ENCODE results near the gene CPXM2.

DNA sequence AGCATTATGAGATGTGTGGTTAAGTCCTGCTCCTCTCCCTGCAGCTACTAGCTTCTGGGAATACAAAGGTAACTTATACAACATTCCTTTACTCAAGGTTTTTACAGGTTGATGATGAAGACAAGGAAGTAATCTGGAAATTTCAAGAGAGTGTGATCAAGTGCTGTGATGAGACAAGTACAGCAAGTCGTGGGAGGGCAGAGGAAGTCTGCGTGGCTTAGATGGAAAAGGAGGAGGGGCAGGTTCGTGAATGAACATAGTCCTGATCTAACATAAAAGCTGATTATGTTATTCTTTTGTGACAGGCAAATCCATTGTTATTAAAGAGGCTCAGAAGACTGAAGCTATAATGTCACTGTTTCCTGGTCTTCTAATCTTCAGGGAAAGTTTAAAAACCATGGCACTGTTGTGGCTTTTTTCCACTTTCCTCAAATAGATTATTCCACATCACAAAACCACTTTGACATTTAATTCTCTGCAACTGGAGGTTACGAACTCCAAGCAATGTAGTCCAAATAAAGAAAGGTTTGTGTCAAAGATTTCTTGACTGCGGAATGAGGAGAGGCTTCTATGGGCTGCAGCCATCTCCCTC is 84.1 kb downstream of the CPXM2 start:
- TF ChIP-seq, protein P1, sequence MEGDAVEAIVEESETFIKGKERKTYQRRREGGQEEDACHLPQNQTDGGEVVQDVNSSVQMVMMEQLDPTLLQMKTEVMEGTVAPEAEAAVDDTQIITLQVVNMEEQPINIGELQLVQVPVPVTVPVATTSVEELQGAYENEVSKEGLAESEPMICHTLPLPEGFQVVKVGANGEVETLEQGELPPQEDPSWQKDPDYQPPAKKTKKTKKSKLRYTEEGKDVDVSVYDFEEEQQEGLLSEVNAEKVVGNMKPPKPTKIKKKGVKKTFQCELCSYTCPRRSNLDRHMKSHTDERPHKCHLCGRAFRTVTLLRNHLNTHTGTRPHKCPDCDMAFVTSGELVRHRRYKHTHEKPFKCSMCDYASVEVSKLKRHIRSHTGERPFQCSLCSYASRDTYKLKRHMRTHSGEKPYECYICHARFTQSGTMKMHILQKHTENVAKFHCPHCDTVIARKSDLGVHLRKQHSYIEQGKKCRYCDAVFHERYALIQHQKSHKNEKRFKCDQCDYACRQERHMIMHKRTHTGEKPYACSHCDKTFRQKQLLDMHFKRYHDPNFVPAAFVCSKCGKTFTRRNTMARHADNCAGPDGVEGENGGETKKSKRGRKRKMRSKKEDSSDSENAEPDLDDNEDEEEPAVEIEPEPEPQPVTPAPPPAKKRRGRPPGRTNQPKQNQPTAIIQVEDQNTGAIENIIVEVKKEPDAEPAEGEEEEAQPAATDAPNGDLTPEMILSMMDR (IDR thresholded peaks at IDR 0.05; ENCODE audit: insufficient read depth, low read length), result no peak
- TF ChIP-seq, protein P2, sequence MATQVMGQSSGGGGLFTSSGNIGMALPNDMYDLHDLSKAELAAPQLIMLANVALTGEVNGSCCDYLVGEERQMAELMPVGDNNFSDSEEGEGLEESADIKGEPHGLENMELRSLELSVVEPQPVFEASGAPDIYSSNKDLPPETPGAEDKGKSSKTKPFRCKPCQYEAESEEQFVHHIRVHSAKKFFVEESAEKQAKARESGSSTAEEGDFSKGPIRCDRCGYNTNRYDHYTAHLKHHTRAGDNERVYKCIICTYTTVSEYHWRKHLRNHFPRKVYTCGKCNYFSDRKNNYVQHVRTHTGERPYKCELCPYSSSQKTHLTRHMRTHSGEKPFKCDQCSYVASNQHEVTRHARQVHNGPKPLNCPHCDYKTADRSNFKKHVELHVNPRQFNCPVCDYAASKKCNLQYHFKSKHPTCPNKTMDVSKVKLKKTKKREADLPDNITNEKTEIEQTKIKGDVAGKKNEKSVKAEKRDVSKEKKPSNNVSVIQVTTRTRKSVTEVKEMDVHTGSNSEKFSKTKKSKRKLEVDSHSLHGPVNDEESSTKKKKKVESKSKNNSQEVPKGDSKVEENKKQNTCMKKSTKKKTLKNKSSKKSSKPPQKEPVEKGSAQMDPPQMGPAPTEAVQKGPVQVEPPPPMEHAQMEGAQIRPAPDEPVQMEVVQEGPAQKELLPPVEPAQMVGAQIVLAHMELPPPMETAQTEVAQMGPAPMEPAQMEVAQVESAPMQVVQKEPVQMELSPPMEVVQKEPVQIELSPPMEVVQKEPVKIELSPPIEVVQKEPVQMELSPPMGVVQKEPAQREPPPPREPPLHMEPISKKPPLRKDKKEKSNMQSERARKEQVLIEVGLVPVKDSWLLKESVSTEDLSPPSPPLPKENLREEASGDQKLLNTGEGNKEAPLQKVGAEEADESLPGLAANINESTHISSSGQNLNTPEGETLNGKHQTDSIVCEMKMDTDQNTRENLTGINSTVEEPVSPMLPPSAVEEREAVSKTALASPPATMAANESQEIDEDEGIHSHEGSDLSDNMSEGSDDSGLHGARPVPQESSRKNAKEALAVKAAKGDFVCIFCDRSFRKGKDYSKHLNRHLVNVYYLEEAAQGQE (IDR thresholded peaks at IDR 0.05; ENCODE audit: insufficient replicate concordance, low read depth), result no peak
